Measurements from ENCODE around the gene GALNT16.
"Not testable (repeated sequence)": the region's sequence is repeated elsewhere in the genome, so short reads cannot be mapped to it uniquely, and the experiment has no call there.

DNA sequence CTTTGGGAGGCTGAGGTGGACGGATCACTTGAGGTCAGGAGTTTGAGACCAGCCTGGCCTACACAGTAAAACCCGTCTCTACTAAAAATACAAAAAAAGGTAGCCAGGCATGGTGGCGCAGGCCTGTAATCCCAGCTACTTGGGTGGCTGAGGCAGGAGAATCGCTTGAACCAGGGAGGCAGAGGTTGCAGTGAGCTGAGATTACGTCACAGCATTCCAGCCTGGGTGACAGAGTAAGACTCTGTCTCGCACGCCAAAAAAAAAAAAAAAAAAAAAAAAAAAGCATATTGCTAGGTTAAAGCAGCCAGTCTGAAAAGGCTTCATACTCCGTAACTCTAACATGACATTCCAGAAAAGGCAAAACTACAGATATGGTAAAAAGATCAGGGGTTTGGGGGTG lies 131.4 kb downstream of the GALNT16 start:
- not testable (repeated sequence) for TF ChIP-seq CTCF (IDR thresholded peaks at IDR 0.05; ENCODE audit: poor library complexity); EZH2 (IDR thresholded peaks at IDR 0.05; ENCODE audit: borderline replicate concordance)
